HCT116 (cell line): ENCODE results near the gene GFM1. TPM values are rescaled to one million over a fixed set of nuclear protein-coding genes. Genes with fewer than 3 reads are reported as not detected.

Experiments
- ATAC-seq: fragments of 200-7000 bp; cut with Tn5 transposase; 2 replicates; pipeline ENCODE4 v1.9.1; 2020; ENCODE audit warnings: mild to moderate bottlenecking, moderate library complexity
- BruUV-seq: library from RNA; stranded (reverse); fragments of 400-500 nt; replicated peaks from 2 replicates; lab custom pipeline; 2021; lab: Mats Ljungman, UMichigan
- CTCF ChIA-PET: fragments of 300-600 bp; sonication (Branson Sonifier 250); formaldehyde crosslinking; loops from one replicate; lab custom pipeline; 2021; ENCODE audit warnings: antibody characterized with exemption; lab: Charles Lee
- POLR2A ChIA-PET: fragments of 300-600, 350-600 bp; sonication (Branson Sonifier 250); formaldehyde crosslinking; loops from one replicate; lab custom pipeline; 2021; ENCODE audit warnings: antibody characterized with exemption; lab: Charles Lee
- RAD21 ChIA-PET, 2 experiments: fragments of 300-600 bp; sonication (Branson Sonifier 250); formaldehyde crosslinking; loops; one replicate each; lab custom pipeline; 2023; ENCODE audit warnings: low total read pairs in 2 of 2; ENCODE audit not compliant: uncharacterized antibody in 2 of 2, unreplicated experiment in 2 of 2, low non-redundant PET in 1 of 2; lab: Charles Lee
- DNase-seq: peaks from one replicate; pipeline ENCODE4 v3.0.0-alpha.2; 2010; ENCODE audit warnings: low read depth, low spot score
- H2AFZ ChIP-seq: fragments of 200-600 bp; shearing (Covaris generic), sonication (generic); 2 replicates; pipeline ENCODE4 v1.6.1; 2017; ENCODE audit warnings: low read depth, mixed run types, mixed read lengths, antibody characterized with exemption, low read length; ENCODE audit not compliant: poor library complexity, severe bottlenecking
- H3K27ac ChIP-seq: 2 replicates; pipeline ENCODE4 v1.5.1; 2012; ENCODE audit warnings: low read depth, low read length
- H3K27me3 ChIP-seq: fragments of 200-600 bp; sonication (generic); 2 replicates; pipeline ENCODE4 v1.6.1; 2016; ENCODE audit warnings: mixed run types, low read length, mixed read lengths; ENCODE audit not compliant: insufficient read depth
- H3K36me3 ChIP-seq, 2 experiments: fragments of 200-500 bp in 1 of 2; fragments of 200-600 bp in 1 of 2; sonication (Bioruptor generic) in 1 of 2; sonication (generic) in 1 of 2; 2 replicates each; pipeline versions ENCODE4 v1.5.1 to v1.6.1; 2014 to 2016; ENCODE audit warnings: low read length in 2 of 2, inconsistent platforms in 1 of 2, mixed read lengths in 1 of 2, mixed run types in 1 of 2; ENCODE audit not compliant: insufficient read depth in 2 of 2, control insufficient read depth in 1 of 2
- H3K4me1 ChIP-seq, 2 experiments: fragments of 200-600 bp in 1 of 2; sonication (generic) in 1 of 2; 2 replicates each; pipeline versions ENCODE4 v1.5.1 to v1.6.1; 2012 to 2017; ENCODE audit warnings: low read length in 2 of 2, inconsistent platforms in 1 of 2, mild to moderate bottlenecking in 1 of 2, mixed read lengths in 1 of 2, mixed run types in 1 of 2, moderate library complexity in 1 of 2; ENCODE audit not compliant: insufficient read depth in 2 of 2, control insufficient read depth in 1 of 2
- H3K4me2 ChIP-seq: fragments of 200-600 bp; sonication (generic); 2 replicates; pipeline ENCODE4 v1.6.1; 2017; ENCODE audit warnings: mixed run types, low read length, mixed read lengths
- H3K4me3 ChIP-seq, 2 experiments: fragments of 200-600 bp in 1 of 2; sonication (generic) in 1 of 2; replicated peaks in 1 of 2; 2 replicates each; pipeline ENCODE4 v1.5.1; 2011 to 2016; ENCODE audit warnings: low read length in 2 of 2, control low read depth in 1 of 2, low read depth in 1 of 2, mild to moderate bottlenecking in 1 of 2, mixed read lengths in 1 of 2, mixed run types in 1 of 2
- H3K79me2 ChIP-seq: fragments of 200-600 bp; sonication (generic); 2 replicates; pipeline ENCODE4 v1.6.1; 2017; ENCODE audit warnings: mild to moderate bottlenecking, mixed run types, low read length, moderate library complexity, mixed read lengths; ENCODE audit not compliant: insufficient read depth
- H3K9ac ChIP-seq: fragments of 200-600 bp; sonication (generic); 2 replicates; pipeline ENCODE4 v1.6.1; 2016; ENCODE audit warnings: low read length, mixed read lengths
- H3K9me2 ChIP-seq: fragments of 200-600 bp; sonication (generic), shearing (Covaris generic); 2 replicates; pipeline ENCODE4 v1.6.1; 2017; ENCODE audit warnings: mixed run types, mild to moderate bottlenecking, moderate library complexity; ENCODE audit not compliant: insufficient read depth
- H3K9me3 ChIP-seq, 2 experiments: fragments of 200-500 bp in 1 of 2; fragments of 200-600 bp in 1 of 2; sonication (Bioruptor generic) in 1 of 2; sonication (generic) in 1 of 2; 2 replicates each; pipeline ENCODE4 v1.6.1; 2014 to 2017; ENCODE audit warnings: low read length in 2 of 2, mixed read lengths in 2 of 2, inconsistent platforms in 1 of 2, low read depth in 1 of 2, mild to moderate bottlenecking in 1 of 2, mixed run types in 1 of 2, moderate library complexity in 1 of 2; ENCODE audit not compliant: control insufficient read depth in 1 of 2, insufficient read depth in 1 of 2
- H4K20me1 ChIP-seq: fragments of 200-600 bp; sonication (generic), shearing (Covaris generic); 2 replicates; pipeline ENCODE4 v1.6.1; 2017; ENCODE audit warnings: mixed run types, mild to moderate bottlenecking, moderate library complexity; ENCODE audit not compliant: insufficient read depth
- CBX3 ChIP-seq: IDR thresholded peaks from 2 replicates; pipeline ENCODE4 v1.6.1; 2012; ENCODE audit warnings: low read depth
- CEBPB ChIP-seq: IDR thresholded peaks from 2 replicates; pipeline ENCODE4 v1.6.1; 2012; ENCODE audit warnings: low read depth
- EZH2 ChIP-seq: fragments of 200-600 bp; sonication (generic); IDR thresholded peaks from 2 replicates; pipeline ENCODE4 v1.6.1; 2017; ENCODE audit warnings: antibody characterized with exemption, mixed run types
- JUND ChIP-seq: IDR thresholded peaks from 2 replicates; pipeline ENCODE4 v1.6.1; 2012
- intact Hi-C: fragments of 100-400 bp; cut with micrococcal nuclease; formaldehyde crosslinking; loops from 2 replicates; pipeline ENCODE4 v1.10.0; 2022
- total RNA-seq: library from RNA; stranded (reverse); gene quantifications from one replicate; pipeline ENCODE4 v1.2.1, GENCODE V29; 2021; ENCODE audit not compliant: unreplicated experiment
- TF ChIP-seq, protein P1 (sequence below): IDR thresholded peaks from 2 replicates; pipeline ENCODE4 v1.6.1; 2012

Gene GFM1
- total RNA-seq, 1 experiment from 2014 or later = 38.7 TPM

DNA sequence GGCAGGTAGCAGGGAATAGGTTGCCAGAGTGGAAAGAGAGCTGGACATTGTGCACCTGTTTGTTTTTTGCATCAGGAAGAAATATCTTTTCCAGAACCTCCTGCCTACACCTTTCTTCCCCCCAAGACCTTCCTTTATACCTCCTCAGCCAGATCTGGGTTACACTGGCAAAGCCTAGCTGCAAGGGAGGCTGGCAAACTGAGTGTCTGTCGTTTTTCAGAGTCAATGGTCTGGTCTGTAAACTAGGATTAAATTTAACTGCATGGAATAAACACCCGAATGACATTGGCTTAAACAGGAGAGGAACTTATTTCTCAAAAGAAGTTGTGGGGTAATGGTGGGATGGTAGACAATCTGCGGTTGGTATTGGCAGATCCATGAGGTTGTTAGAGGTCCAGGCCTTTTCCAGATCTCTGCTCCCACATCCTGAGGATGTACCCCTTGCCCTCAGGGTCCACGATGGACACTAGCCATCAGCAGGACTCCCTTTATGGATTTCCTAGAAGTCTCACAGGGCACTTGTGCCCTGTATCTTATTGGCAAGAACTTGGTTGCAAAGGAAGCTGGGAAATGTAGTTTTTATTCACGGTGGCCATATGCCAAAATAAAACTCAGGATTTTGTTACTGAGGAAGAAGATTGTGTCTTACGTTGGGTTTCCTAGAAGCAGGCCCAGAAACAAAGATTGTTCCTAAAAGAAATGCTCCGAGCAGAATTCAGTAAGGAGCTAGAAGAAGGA, 91.1 kb downstream of the GFM1 start:
- Histone ChIP-seq H3K27ac (no peak overlapping the region), H3K79me2 (no peaks in the 10 kb centered on the region), H3K36me3 (no peaks in the 10 kb centered on the region), H3K27me3 (no peaks in the 10 kb centered on the region), H3K4me1 (no peaks in the 10 kb centered on the region), H3K9me3 (peaks cover 3 to 7% of the 10 kb centered on the region in 2 experiments; a peak in 1 of 4 replicates), H3K9ac (no peak overlapping the region), H2AFZ (no peak overlapping the region), H3K4me3 (no peak overlapping the region), H3K9me2 (no peaks in the 10 kb centered on the region), H4K20me1 (no peaks in the 10 kb centered on the region), H3K4me2 (no peak overlapping the region)
- ChIA-PET CTCF (interaction anchor here (0.9 kb wide), 1 partner anchor 8 kb away, joined by 3 read pairs; no protein-coding TSS in a partner anchor), RAD21 (no interaction called here), POLR2A (no interaction called here)
- no peak for DNase-seq
- no TSS peak for BruUV-seq
- ATAC-seq = no peak
- intact Hi-C loops = no loop called here
- TF ChIP-seq JUND = no peak
- TF ChIP-seq, protein P1, sequence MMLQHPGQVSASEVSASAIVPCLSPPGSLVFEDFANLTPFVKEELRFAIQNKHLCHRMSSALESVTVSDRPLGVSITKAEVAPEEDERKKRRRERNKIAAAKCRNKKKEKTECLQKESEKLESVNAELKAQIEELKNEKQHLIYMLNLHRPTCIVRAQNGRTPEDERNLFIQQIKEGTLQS = no peak
- TF ChIP-seq CBX3 = no peak
- TF ChIP-seq EZH2 = no peak

DNA sequence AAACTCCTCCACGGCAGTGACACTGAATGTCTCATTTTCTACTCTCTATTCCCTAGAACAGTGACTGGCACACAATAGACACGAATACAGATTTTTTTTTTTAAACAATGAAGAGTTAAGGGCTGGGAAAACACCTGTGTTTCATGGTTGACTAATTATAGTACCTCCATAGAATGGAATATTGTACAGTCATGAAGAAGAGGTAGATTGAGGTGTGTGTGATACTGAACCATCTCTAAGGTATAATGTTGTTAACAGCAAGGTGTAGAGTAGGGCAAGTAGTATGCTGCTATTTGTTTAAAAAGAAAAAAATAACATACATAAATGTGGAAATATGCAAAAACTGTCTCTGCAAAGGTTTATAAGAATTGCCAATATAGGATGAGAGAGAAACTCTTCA, 93.1 kb downstream of the GFM1 start:
- no peak for TF ChIP-seq CEBPB
- no peak overlapping the region for H3K4me2 ChIP-seq
- H3K9ac ChIP-seq = no peak overlapping the region
- no peaks in the 10 kb centered on the region for H3K79me2 ChIP-seq
- no peaks in the 10 kb centered on the region for H4K20me1 ChIP-seq
- H3K9me2 ChIP-seq = no peaks in the 10 kb centered on the region
- H3K4me3 ChIP-seq = no peak overlapping the region
- BruUV-seq = no TSS peak
- RAD21 ChIA-PET = no interaction called here
- intact Hi-C loops = no loop called here
- H3K9me3 ChIP-seq = peaks cover 3 to 7% of the 10 kb centered on the region in 2 experiments; a peak in 1 of 4 replicates
- H3K36me3 ChIP-seq = no peaks in the 10 kb centered on the region
- POLR2A ChIA-PET = no interaction called here
- H3K27ac ChIP-seq = no peak overlapping the region
- ATAC-seq = no peak
- H3K27me3 ChIP-seq = no peaks in the 10 kb centered on the region
- no peaks in the 10 kb centered on the region for H3K4me1 ChIP-seq
- DNase-seq = no peak
- CTCF ChIA-PET = no interaction called here
- no peak overlapping the region for H2AFZ ChIP-seq
